NCI-H1930 (cell line): Measurements from ENCODE around the gene HBS1L.

Experiments
- DNase-seq, 2 experiments: peaks; one replicate each; lab custom pipeline; 2025; lab: John Stamatoyannopoulos, UW

The HBS1L gene

DNA sequence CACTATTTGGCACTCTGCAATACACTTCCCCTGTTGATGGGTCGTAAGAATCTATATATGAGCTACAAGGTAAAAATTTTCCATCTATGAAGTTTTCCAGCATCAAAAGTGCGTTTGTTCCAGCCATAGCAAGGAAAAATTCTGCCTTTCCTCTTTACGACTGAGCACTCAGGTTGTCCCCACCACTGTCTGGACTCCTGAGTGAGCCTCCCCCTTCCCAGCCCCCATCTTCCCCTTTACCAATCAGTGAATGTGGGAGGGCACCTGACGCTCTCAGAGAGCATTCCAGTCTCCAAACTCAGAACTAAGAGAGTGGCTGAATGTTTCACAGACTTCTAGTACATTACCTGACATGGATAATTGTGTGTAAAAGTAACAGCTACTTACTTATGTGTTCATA lies 104.7 kb downstream of the HBS1L start, which contains the start of gene ALDH8A1:
Gene ALDH8A1 (minus strand): TSS at position 175 of the 400 bp plus-strand sequence. CDS start 48 bp downstream, at position 127.
- DNase-seq, result no peak

DNA sequence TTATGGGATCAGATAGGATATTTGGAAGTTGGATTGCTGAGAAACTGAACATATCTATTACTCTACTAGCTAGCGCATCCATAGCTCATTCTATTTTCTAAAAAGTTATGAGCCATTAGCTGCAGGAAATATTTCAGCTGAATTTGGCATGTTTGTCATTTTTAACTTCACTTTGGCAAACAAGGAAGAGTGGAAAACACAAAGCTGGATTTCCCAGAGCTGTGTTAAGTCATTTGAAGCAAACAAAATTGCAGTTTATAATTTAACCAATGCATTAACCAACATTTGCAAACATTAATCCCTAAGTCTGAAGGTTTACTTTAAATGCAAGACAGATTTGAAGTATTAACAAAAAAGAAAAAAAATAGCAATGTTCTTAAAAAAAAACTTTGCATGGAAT lies 105.9 kb downstream of the HBS1L start:
- no peak for DNase-seq

DNA sequence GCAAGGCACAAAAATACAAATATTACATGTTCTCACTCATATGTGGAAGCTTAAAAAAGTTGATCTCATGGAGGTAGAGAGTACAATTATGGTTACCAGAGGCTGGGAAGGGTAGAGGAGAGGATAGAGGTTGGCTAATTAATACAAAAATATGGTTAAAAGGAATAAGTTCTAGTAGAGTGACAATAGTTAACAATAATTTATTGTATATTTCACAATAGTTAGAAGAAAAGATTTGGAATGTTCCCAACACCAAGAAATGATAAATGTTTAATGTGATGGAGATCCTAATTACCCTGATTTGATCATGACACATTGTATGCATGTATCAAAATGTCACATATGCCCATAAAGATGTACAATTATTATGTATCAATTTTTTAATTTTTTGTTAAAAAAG lies 106.5 kb downstream of the HBS1L start:
- no peak for DNase-seq

DNA sequence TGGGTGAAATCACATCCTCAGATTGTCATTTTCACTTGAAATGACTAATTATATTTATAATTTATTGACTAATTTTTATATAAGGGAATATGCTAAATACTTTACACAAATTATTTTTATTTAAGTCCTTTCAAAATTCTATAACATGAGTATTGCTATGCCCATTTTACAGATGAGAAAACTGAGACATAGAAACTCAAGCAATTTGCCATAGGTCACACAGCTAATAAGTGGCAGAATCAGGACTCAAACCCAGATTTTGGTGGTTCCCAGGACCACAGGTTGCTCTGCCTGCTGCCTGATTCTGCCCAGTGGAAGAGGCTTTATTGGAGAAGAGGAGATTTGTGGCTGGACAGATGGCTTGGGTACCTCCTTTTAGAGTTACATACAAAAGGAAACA lies 109.6 kb downstream of the HBS1L start:
- no peak for DNase-seq

DNA sequence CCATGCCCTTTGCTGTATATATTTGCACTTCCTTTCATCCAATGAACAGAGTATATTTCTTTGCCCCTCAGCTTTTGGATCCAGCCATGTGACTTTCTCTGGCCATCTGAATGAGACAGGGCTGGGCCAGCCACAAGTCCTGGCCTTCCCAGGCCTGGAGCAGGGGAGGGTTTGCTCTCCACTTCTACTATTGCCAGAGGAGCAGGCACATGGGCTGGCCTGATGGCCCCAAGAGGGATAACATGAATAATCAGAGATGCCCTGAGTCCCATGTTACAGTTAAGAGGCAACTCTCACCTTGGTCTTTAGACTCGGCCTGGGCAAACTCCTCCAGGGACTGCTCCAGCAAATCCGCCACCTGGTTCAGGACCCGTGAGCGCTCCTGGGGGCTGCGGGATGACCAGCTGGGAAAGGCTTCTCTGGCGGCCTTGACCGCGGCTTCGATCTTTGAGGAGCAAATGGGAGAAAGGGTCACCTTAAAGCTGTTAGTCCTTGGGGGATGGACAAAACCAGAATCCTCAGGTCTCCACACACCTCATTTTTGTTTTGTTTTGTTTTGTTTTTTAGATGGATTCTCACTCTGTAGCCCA lies 111.0 kb downstream of the HBS1L start:
- DNase-seq, result no peak

DNA sequence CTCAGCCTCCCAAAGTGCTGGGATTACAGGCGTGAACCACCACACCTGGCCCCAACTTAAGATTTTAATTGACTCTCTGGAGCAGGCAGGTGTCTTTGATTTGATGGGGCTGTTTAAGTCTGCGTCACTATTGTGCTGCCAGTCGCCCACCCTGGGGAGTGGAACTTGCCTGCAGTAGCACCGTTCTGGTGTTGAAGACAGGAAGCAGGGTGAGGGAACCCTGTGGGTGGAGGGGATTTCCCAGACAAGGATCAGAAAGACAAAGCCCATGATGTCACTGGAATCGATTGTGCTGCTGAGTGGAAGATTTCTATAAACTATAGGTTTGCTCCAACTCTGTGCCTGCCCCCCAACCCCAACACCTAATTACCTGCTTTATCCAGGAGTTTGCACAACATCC lies 115.7 kb downstream of the HBS1L start:
- DNase-seq, result no peak

DNA sequence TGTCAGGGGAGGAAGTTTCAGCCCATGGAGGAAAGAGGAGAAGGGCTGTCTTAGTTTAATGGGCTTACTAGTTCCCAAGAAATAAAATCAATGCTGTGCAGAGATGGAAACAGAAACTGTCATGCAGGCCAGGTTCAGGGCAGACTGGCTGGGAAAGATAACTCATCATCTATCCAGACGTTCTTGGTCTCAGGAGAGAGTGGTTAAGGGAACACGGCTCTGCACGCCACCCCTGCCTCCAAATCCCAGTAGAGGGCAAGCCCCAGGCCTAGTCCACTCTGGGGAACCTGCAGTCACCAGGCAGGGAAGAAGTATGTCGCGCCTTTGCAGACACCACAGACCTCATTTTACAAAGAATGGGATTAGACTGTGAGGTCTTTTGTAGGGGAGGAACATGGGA lies 117.2 kb downstream of the HBS1L start:
- DNase-seq, result no peak

DNA sequence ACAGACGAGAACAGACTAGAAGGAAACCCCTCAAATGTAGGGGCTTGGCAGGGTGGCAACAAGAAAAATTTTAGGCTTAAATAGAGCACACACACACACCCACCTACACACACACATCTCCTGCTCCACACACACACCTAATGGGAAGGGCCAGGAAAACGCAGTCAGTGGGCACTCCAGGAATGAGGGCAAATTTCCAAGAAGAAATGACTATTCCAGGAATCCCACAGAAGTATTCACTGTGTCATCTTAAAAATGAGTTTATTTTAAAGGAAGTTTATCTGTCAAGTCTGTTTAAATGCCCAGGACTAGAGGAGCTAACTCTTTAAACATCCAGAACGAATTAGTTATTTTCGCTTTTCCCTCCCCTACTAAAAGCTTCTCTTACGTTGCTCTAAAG lies 117.7 kb downstream of the HBS1L start:
- no peak for DNase-seq

DNA sequence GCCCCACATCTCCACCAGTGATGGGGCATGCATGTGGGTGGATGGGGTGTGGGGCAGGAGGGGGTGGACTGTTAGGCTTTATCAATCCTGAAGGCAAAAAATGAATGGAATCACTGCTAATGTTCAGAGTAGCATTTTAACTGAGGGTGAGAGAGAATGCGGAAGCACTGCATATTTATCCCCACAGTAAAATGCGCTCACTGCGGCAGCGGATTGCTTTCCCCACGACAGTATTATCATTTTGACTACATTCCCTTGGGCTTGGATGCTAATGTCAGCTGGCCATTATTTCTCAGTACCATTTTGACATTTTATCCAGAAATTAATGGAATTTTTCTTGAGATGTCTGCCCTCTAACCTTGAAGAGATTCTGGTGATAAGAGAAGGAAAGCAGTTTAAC lies 118.1 kb downstream of the HBS1L start:
- DNase-seq, result no peak

DNA sequence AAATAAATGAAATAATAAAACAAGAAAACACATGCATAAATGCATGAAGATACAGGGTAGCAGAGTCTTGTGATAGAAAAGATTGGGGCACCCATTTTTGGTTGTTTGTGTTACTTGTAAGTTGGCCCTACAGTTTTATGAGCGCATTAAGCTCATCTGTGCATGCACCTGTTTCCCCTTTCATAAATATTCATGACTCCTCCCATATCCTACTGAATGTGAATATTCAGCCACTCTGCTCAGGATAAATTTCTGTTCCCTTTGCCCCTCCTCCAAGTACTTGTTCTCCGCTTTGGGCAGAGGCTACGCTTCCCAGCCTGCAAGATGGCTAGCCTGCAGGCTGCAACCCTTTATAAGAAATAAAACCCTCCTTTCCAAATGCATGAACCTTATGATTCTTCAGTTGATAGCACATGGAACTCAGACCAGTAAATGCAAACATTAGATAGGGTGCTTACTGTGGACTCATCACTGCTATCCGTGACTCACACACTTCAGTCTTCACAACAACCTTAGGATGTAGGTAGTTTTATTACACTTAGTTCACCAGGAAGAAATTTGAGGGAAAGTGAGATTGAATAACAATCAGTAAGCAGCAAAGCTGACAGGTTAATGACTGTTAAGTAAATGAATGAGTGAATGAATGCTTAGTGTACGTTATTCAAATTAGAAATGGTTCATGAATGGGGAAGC lies 119.7 kb downstream of the HBS1L start:
- no peak for DNase-seq

DNA sequence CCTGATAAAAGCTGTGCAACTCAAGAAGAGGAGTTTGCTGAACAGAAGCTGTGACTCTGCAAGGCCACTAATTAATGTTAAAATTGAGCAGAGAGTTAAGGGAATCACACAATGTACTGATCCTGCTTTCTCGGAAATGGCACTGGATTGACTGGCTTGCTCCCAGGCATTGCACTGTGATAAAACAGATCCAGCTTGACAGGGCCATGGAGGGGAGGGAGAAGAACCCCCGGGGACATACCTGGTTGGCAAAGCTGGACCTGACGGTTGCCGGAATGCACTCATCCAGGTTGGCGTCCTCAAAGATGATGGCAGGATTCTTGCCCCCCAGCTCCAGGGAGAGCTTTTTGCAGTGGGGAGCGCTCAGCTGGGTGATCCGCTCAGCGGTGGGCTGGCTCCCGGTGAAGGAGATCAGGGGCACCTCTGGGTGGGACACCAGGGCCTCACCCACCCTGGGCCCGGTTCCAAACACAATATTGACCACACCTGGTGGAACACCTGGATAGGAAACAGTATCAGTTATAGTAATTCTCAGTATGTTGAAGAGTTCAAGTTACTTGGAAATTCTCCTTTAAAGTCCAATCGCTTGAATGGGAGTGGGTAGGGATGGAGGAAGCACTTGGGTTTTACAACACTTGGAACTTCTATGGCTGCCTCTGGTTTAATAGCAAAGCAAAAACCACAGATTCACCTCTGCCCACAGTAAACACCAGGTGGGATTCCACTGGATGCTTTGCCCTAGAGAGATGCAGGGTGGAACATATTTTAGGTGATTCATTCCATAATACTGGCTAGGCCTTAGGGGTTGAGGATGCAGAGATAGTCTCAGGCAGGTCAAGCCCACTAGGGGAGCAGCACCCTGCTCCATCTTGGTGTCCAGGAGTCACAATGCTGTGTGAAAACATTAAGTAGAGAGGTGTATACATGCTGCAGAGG lies 121.8 kb downstream of the HBS1L start:
- DNase-seq, result no peak

DNA sequence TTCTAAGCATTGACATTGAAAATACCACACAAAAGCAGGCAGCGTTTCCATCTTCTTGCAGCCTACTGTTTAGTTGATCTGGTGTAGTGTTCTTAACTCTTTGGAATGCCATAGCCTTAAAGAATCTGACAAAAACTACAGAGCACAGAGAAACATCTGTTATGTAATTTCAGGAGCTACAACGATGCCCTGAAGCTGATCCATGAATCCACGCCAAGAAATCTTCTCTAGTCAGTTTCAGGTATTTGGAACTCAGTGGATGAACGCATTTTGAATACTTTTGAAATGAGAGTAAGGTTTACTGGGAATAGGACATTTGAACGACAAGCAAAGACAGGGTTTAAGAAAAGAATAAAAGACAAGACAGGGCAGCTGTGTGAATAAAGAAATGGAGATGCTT lies 122.5 kb downstream of the HBS1L start:
- DNase-seq, result no peak

DNA sequence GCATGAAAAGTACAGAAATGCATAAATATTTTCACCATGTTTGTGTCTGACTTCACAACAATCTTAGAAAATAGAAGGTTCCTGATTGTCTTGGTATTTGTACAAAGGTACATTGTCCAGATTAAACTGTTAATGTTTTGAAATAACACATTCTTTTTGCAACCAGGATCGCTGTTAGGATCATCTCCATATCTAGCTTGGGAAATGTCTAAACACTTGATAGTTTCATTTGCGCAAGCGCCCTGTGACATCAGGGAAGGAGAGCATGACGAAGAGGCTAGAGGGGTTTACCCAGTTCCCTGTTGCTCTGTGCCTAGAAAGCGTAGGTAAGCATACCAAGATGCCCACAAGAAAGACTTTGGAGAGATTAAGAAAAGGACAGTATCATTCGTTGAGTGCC lies 124.2 kb downstream of the HBS1L start:
- DNase-seq, result no peak

DNA sequence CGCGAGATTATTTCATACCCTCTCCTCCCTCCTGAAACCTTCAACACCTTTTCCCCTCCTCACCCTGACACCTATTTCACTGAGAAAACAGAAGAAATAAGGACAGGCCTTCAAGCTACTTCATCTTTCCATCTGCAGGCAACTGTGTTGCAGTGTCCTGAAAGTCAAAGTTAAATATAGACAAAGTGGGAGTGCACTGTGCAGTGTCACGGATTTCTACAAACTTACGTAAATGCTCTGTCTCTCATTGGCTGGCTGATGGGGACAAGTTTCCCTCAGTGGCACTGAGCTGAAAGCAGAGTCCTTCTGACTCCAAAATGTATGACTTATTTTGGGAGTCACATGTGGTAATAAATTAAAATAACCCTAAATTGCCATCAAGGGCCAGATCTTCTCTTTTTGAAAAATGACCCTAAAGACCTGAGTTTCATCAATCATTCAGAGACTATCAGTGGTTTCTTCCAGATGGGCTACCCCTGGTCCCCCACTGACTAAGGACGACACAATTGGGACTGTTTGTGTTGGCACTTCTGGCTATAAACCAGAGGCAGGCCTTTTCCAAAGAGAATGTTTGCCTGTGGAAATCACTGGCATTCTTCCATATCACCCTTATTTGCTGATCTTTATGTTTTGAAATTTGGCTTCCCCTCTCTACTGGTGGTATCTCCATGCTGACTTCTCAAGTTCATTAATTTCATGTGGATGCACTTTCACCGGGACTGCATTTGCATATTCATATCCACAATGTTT lies 126.3 kb downstream of the HBS1L start:
- DNase-seq, result no peak

DNA sequence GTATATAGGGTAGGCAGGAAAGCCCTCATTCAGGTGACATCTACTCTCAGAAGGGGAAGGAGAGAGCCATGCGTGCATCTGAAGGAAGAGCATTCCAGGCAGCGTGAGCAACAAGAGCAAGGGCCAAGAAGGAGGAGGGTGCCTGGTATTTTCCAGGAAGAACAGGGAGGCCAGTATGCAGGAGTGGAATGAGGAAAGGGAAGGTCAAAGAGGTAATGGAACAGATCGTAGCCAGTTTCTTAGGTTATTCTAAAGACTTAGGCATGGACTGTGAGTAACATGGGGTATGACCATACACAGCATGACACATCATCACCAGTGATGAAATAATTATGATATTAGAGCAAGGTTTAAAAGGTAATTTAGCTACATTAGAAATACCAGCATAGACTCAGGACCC lies 128.8 kb downstream of the HBS1L start:
- no peak for DNase-seq

DNA sequence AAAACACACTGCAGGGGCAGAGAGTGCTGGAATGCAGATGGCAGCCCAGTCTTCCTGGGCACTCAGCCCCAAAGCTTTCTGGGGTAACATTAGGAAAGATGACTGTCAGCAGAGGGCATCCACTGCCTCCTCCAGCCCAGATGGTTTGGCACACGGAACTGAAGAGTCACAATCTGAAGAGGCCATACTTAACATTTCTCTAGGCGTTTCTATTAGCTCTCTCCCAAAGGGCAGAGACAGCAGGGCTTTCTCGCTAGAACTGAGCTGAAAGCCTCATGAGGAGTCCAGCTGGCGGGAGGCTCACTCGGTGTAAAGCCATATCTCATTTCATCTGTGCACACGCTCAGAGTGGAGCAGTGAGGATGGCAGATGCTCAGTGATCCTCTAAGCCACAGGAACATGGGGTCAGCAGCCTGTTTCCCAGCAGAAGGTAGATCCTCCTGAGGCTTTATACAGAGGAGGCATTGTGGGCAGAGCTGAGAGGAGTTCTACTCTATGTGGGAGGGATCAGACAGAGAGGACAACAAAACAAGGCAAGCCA lies 132.8 kb downstream of the HBS1L start:
- no peak for DNase-seq

DNA sequence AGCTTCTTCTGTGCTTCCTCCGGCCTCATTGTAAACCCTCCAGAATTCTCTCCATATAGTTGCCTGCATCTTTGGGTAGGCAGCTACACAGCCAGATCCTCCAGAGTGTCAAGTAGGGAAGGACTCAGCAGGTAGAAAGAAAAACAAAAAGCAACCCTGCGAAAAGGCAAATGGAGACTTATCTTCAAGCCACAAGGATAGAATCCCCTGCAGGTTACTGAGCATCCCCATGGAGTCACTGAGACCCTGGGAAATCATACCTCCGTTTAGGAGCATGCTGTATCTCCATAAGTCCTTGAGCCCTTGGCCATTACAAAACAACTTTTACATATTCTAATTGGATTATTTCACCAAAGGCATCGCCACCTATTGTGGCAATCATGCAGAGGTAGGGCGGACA lies 133.3 kb downstream of the HBS1L start:
- DNase-seq, result no peak

DNA sequence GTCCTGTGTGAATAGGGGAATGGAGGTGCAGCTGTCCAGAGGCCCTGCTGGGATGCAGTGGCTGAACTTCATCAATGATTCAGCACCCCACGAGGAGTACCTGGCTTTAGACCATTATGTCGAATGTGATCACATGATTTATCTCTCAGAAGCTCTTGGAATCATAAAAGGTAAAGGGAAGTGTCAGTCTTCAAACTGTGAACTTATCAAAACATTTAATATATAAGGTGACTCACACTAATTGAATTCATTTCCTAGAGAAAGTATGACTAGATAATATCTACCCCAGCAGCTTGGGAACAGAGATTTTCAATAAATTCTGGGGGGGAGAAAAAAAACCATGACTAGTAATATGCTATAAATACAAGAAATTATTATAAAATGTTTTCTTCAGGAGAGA lies 134.2 kb downstream of the HBS1L start:
- DNase-seq, result no peak

DNA sequence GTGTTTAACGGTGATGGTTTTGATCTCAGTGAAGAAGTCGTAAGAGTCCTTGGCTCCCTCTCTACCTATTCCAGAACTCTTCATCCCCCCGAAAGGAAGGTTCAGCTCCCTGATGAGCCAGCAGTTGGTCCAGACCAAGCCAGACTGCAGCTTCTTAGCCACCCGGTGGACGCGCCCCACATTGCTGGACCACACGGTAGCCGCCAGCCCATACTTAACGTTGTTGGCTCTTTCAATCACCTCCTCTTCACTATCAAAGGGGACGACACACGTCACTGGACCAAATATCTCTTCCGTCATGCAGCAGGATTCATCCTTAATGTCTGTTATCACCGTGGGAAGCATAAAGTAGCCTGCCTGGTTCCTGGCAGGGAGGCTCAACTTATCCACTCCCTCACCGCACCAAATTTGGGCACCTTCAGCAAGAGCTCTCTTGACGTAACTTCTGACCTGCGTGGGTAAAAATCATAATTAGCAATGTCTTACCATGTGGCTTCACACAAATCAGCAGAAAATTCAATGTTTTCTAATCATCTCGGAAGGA lies 136.1 kb downstream of the HBS1L start:
- DNase-seq, result no peak

DNA sequence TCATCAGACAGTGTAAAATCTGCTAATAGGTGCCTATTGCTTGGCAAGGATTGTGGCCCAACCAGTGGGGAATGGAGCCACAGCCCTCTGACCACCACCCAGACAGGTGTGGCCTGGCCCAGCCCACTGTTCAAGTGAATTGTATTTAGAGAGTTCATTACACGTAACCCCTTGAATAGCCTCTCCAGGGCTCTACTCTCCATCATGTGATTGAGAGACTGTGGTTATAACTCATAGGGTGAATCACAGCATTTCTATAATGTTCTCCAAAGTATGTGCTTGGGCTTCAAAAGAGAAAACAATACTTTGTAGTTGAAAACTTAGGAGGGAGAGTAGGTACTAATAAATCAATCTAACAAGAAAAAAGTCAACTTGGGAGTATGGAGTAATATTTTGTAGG lies 143.1 kb downstream of the HBS1L start:
- no peak for DNase-seq

DNA sequence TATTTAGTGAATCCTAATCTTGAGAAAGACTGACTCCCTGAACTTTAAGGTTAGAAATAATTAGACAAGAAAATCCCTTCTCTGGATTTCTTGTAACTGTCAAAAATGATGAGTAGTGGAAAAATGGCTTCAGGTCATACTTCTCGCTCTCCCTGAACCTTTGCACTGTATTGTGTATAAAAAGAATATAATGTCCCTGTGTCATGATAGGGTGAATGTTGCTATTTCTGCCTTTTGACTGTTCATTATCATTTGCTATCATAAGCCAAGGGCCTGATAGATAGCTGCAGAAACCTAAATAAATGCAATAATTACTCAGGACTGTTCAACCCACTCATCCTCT lies 144.1 kb downstream of the HBS1L start:
- no peak for DNase-seq
